T-helper 9 cell (primary cell): ENCODE results near the gene SNX8.
"Not testable (repeated sequence)": the region's sequence is repeated elsewhere in the genome, so short reads cannot be mapped to it uniquely, and the experiment has no call there.

ENCODE experiments used
- DNase-seq: peaks from one replicate; pipeline ENCODE4 v3.0.0-alpha.2; 2020
- total RNA-seq, 2 donors: gene quantifications; one replicate each; lab custom pipeline; 2026; lab: John Stamatoyannopoulos, UW

The SNX8 gene
- total RNA-seq, result 4.8 to 6.6 reads per million in 2 donors

GRCh38 chr7:2314209-2314955, at the start of gene SNX8:
SNX8 (minus strand) TSS chr7:2314441; CDS start chr7:2314421, 20 bp downstream.
- DNase-seq, result peak; percentile 100

- no peak for DNase-seq
Observed at GRCh38 chr7:2362385-2363088, 48.3 kb upstream of the SNX8 start.

GRCh38 chr7:2360796-2361195, 46.6 kb upstream of the SNX8 start:
- DNase-seq, result no peak

- no peak for DNase-seq
Observed at GRCh38 chr7:2359610-2360009, 45.4 kb upstream of the SNX8 start.

- no peak for DNase-seq
Observed at GRCh38 chr7:2358968-2359527, 44.8 kb upstream of the SNX8 start.

- DNase-seq, result no peak
Observed at GRCh38 chr7:2357571-2357970, 43.3 kb upstream of the SNX8 start.

GRCh38 chr7:2357165-2357564, 42.9 kb upstream of the SNX8 start:
- DNase-seq, result no peak

- DNase-seq, result no peak
Observed at GRCh38 chr7:2355705-2356008, 41.4 kb upstream of the SNX8 start.

- DNase-seq, result no peak
Observed at GRCh38 chr7:2354939-2355704, 40.9 kb upstream of the SNX8 start.

- peak; percentile 83 for DNase-seq
Observed at GRCh38 chr7:2354186-2354938, 40.1 kb upstream of the SNX8 start, which contains the start of gene EIF3B. EIF3B (plus strand) TSS chr7:2354827; CDS start chr7:2354922, 95 bp downstream.

GRCh38 chr7:2353936-2354185, 39.6 kb upstream of the SNX8 start:
- DNase-seq, result peak; percentile 84

GRCh38 chr7:2353113-2353935, 39.1 kb upstream of the SNX8 start:
- no peak for DNase-seq

GRCh38 chr7:2350861-2351260, 36.6 kb upstream of the SNX8 start:
- DNase-seq, result no peak

GRCh38 chr7:2350055-2350454, 35.8 kb upstream of the SNX8 start:
- no peak for DNase-seq

GRCh38 chr7:2347351-2348063, 33.3 kb upstream of the SNX8 start:
- DNase-seq, result not testable (repeated sequence)

- DNase-seq, result no peak
Observed at GRCh38 chr7:2336626-2337299, 22.5 kb upstream of the SNX8 start.

GRCh38 chr7:2332606-2333231, 18.5 kb upstream of the SNX8 start:
- not testable (repeated sequence) for DNase-seq

GRCh38 chr7:2331707-2332106, 17.5 kb upstream of the SNX8 start:
- DNase-seq, result no peak

- no peak for DNase-seq
Observed at GRCh38 chr7:2330493-2330892, 16.3 kb upstream of the SNX8 start.

- DNase-seq, result no peak
Observed at GRCh38 chr7:2326951-2327350, 12.7 kb upstream of the SNX8 start.
